Retina (tissue), 1 donor: ENCODE measurements around the gene APOL6.
"Not testable (repeated sequence)": the region's sequence is repeated elsewhere in the genome, so short reads cannot be mapped to it uniquely, and the experiment has no call there.

ENCODE experiments used
- DNase-seq: peaks from one replicate; pipeline ENCODE4 v3.0.0-alpha.2; 2016

The APOL6 gene

GRCh38 chr22:35618427-35619223, 29.6 kb upstream of the APOL6 start:
- no peak for DNase-seq

- DNase-seq, result no peak
Observed at GRCh38 chr22:35619336-35620094, 28.7 kb upstream of the APOL6 start.

GRCh38 chr22:35620624-35621251, 27.5 kb upstream of the APOL6 start:
- DNase-seq, result peak; percentile 47

GRCh38 chr22:35621451-35621850, 26.8 kb upstream of the APOL6 start:
- no peak for DNase-seq

GRCh38 chr22:35622191-35622913, 25.9 kb upstream of the APOL6 start:
- DNase-seq, result no peak

GRCh38 chr22:35623885-35624284, 24.4 kb upstream of the APOL6 start:
- DNase-seq, result not testable (repeated sequence)

GRCh38 chr22:35624547-35624946, 23.7 kb upstream of the APOL6 start:
- DNase-seq, result no peak

- no peak for DNase-seq
Observed at GRCh38 chr22:35625763-35626432, 22.3 kb upstream of the APOL6 start.

GRCh38 chr22:35627267-35628041, 20.8 kb upstream of the APOL6 start:
- peak; percentile 62 for DNase-seq

- DNase-seq, result no peak
Observed at GRCh38 chr22:35628732-35629131, 19.5 kb upstream of the APOL6 start.

GRCh38 chr22:35629406-35630216, 18.6 kb upstream of the APOL6 start:
- no peak for DNase-seq

- no peak for DNase-seq
Observed at GRCh38 chr22:35630387-35630793, 17.9 kb upstream of the APOL6 start.

- DNase-seq, result no peak
Observed at GRCh38 chr22:35630891-35631290, 17.4 kb upstream of the APOL6 start.

- no peak for DNase-seq
Observed at GRCh38 chr22:35631597-35631996, 16.6 kb upstream of the APOL6 start.

GRCh38 chr22:35632935-35633334, 15.3 kb upstream of the APOL6 start:
- DNase-seq, result no peak

- DNase-seq, result no peak
Observed at GRCh38 chr22:35633520-35633919, 14.7 kb upstream of the APOL6 start.

- no peak for DNase-seq
Observed at GRCh38 chr22:35634015-35634414, 14.2 kb upstream of the APOL6 start.

GRCh38 chr22:35634943-35635540, 13.2 kb upstream of the APOL6 start:
- DNase-seq, result no peak

- DNase-seq, result no peak
Observed at GRCh38 chr22:35637254-35637653, 11.0 kb upstream of the APOL6 start.

GRCh38 chr22:35638001-35638400, 10.2 kb upstream of the APOL6 start:
- DNase-seq, result no peak
